ENCODE data around the gene SLCO2B1. TPM values are rescaled to one million over a fixed set of nuclear protein-coding genes. Genes with fewer than 3 reads are reported as not detected.

The SLCO2B1 gene
- total RNA-seq, 1 donor from 2014 or later, result 2.6 TPM

DNA sequence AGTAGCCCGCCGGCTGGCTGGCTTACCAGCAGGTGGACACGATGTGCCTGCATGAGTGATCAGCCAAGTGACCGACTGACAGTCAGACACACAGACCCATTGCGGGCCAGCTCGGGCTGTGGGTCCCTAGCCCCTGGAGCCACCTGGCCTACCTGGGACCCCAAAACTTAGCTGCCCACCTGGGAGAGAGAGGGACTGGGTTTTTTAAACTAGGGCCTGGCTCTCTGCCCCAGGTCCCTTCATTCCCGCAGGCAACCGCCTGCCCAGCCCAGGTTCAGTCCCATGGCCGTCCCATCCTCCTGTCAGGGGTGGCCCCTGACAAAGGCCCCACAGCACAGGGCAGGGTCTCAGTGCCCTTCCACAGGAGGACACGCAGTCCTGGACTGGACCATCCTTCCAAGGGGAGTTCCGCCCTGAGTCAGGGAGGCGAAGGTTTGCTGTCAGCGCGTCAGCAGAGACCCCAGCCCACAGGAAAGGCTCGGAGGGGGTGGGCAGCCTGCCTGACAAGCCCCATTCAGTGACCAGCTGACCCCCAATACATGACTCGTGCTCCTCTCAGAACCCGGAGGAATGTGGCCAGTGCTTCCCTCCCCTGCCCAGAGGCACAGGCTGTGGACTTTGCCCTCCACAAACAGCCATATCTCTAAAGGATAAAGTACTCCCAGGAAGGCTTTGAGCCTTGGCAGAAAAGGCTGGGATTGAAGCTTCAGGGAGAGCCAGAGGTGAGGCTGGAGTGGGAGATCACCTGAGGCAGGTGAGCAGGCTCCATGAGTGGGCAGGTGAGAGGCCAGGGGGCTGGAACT is 8.4 kb downstream of the SLCO2B1 start:
- Mint-ChIP-seq H3K4me3 (ENCODE audit: unreplicated experiment) (no peak overlapping the region), H3K36me3 (ENCODE audit: low read depth, unreplicated experiment) (peaks cover 1% of the 10 kb centered on the region), H3K27me3 (ENCODE audit: low read depth, unreplicated experiment) (peaks cover 43% of the 10 kb centered on the region), H3K27ac (ENCODE audit: unreplicated experiment) (no peak overlapping the region), H3K4me1 (ENCODE audit: low read depth, unreplicated experiment) (peaks cover 2% of the 10 kb centered on the region), H3K9me3 (ENCODE audit: unreplicated experiment) (peaks cover 22% of the 10 kb centered on the region)
- FAIRE-seq (no peak), DNase-seq (ENCODE audit: low read depth) (no peak)
- no peaks in the 10 kb centered on the region for H3K4me1 ChIP-seq (ENCODE audit: insufficient read depth, low read length)
- H4K20me1 ChIP-seq (ENCODE audit: insufficient read depth, low read length), result no peaks in the 10 kb centered on the region
- peaks cover 5% of the 10 kb centered on the region for H3K27me3 ChIP-seq (ENCODE audit: insufficient read depth, low read length)
- TF ChIP-seq CTCF (IDR thresholded peaks at IDR 0.05; ENCODE audit: insufficient read depth, low read depth, low read length) (no peak), EZH2 (IDR thresholded peaks at IDR 0.05; ENCODE audit: insufficient read depth, low read length) (no peak)
- peaks cover 4% of the 10 kb centered on the region for H3K9me3 ChIP-seq (ENCODE audit: insufficient read depth, low read depth, low read length)
- H3K4me3 ChIP-seq (ENCODE audit: insufficient read depth, low read depth, low read length), result no peak overlapping the region
- no peak overlapping the region for H2AFZ ChIP-seq (ENCODE audit: low read depth, low read length)
- no peak overlapping the region for H3K27ac ChIP-seq (ENCODE audit: low read depth, low read length)
- no peak overlapping the region for H3K4me2 ChIP-seq (ENCODE audit: low read length)
- no peak overlapping the region for H3K9ac ChIP-seq (ENCODE audit: low read length)
- H3K36me3 ChIP-seq (ENCODE audit: insufficient read depth, low read length), result no peaks in the 10 kb centered on the region
- no peaks in the 10 kb centered on the region for H3K79me2 ChIP-seq (ENCODE audit: insufficient read depth, low read length)

DNA sequence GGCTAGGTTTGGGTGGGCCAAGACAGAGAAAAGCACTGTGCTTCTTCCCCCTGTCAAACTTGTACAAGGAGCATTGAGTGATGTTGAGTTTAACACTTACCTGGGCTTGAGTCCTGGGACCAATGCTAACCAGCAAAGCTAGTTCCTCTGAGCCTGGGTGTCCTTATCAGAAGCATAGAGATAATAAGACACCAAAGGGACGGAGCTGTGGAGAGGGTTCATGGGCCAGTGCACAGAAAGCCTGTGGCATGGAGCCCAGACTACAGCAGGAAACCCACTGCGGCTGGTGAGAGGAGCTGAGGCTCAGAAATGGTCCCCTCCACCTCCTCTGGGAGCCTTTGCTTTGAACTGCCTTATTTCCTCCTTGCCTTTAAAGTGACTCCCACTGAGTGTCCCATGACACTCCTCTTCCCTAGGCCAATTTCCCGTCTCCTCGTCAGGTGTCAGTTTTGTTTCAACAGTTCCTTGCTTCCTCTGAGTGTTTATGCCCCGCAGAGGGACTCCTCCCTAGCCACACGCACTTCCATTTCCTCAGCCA is 9.4 kb downstream of the SLCO2B1 start:
- no peaks in the 10 kb centered on the region for H3K79me2 ChIP-seq (ENCODE audit: insufficient read depth, low read length)
- no peak overlapping the region for H3K27ac ChIP-seq (ENCODE audit: low read depth, low read length)
- Mint-ChIP-seq H3K4me1 (ENCODE audit: low read depth, unreplicated experiment) (peaks cover 2% of the 10 kb centered on the region), H3K27ac (ENCODE audit: unreplicated experiment) (no peak overlapping the region), H3K4me3 (ENCODE audit: unreplicated experiment) (no peak overlapping the region), H3K9me3 (ENCODE audit: unreplicated experiment) (peaks cover 22% of the 10 kb centered on the region), H3K27me3 (ENCODE audit: low read depth, unreplicated experiment) (peaks cover 41% of the 10 kb centered on the region), H3K36me3 (ENCODE audit: low read depth, unreplicated experiment) (peaks cover 1% of the 10 kb centered on the region)
- no peak for FAIRE-seq
- no peak for TF ChIP-seq CTCF (IDR thresholded peaks at IDR 0.05; ENCODE audit: insufficient read depth, low read depth, low read length)
- TF ChIP-seq EZH2 (IDR thresholded peaks at IDR 0.05; ENCODE audit: insufficient read depth, low read length), result no peak
- peaks cover 5% of the 10 kb centered on the region for H3K27me3 ChIP-seq (ENCODE audit: insufficient read depth, low read length)
- no peak overlapping the region for H3K9ac ChIP-seq (ENCODE audit: low read length)
- no peak overlapping the region for H3K4me3 ChIP-seq (ENCODE audit: insufficient read depth, low read depth, low read length)
- H3K9me3 ChIP-seq (ENCODE audit: insufficient read depth, low read depth, low read length), result peaks cover 4% of the 10 kb centered on the region
- H2AFZ ChIP-seq (ENCODE audit: low read depth, low read length), result no peak overlapping the region
- no peak overlapping the region for H3K4me2 ChIP-seq (ENCODE audit: low read length)
- H4K20me1 ChIP-seq (ENCODE audit: insufficient read depth, low read length), result no peaks in the 10 kb centered on the region
- DNase-seq (ENCODE audit: low read depth), result no peak
- no peaks in the 10 kb centered on the region for H3K4me1 ChIP-seq (ENCODE audit: insufficient read depth, low read length)
- H3K36me3 ChIP-seq (ENCODE audit: insufficient read depth, low read length), result no peaks in the 10 kb centered on the region

DNA sequence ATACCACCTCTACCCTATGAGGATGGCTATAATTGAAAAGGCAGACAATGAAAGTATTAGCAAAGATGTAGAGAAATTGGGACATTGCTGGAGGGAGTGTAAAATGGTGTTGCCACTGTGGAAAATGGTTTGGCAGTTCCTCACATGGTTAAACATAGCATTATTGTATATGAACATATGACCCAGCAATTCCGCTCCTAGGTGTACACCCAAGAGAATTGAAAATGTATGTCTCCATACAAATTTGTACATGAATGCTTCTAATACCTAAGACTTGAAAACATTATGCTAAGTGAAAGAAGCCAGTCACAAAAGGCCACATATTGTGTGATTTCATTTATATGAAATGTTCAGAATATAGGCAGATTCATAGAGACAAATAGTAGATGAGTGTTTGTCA is 10.0 kb downstream of the SLCO2B1 start:
- H3K4me1 Mint-ChIP-seq (ENCODE audit: low read depth, unreplicated experiment), result no peaks in the 10 kb centered on the region
- H3K9me3 ChIP-seq (ENCODE audit: insufficient read depth, low read depth, low read length), result peaks cover 4% of the 10 kb centered on the region

More for the DNA sequence above, 10.0 kb downstream of the SLCO2B1 start:
- Histone ChIP-seq H3K27me3 (ENCODE audit: insufficient read depth, low read length) (peaks cover 5% of the 10 kb centered on the region), H3K36me3 (ENCODE audit: insufficient read depth, low read length) (no peaks in the 10 kb centered on the region), H3K27ac (ENCODE audit: low read depth, low read length) (no peak overlapping the region), H3K79me2 (ENCODE audit: insufficient read depth, low read length) (no peaks in the 10 kb centered on the region), H3K9ac (ENCODE audit: low read length) (no peak overlapping the region), H2AFZ (ENCODE audit: low read depth, low read length) (no peak overlapping the region), H3K4me2 (ENCODE audit: low read length) (no peak overlapping the region), H4K20me1 (ENCODE audit: insufficient read depth, low read length) (no peaks in the 10 kb centered on the region), H3K4me1 (ENCODE audit: insufficient read depth, low read length) (no peaks in the 10 kb centered on the region), H3K4me3 (ENCODE audit: insufficient read depth, low read depth, low read length) (no peak overlapping the region)
- H3K9me3 Mint-ChIP-seq (ENCODE audit: unreplicated experiment), result peaks cover 22% of the 10 kb centered on the region
- H3K27ac Mint-ChIP-seq (ENCODE audit: unreplicated experiment), result no peak overlapping the region
- no peak for TF ChIP-seq CTCF (IDR thresholded peaks at IDR 0.05; ENCODE audit: insufficient read depth, low read depth, low read length)
- no peak for TF ChIP-seq EZH2 (IDR thresholded peaks at IDR 0.05; ENCODE audit: insufficient read depth, low read length)
- no peak overlapping the region for H3K4me3 Mint-ChIP-seq (ENCODE audit: unreplicated experiment)
- H3K27me3 Mint-ChIP-seq (ENCODE audit: low read depth, unreplicated experiment), result peaks cover 36% of the 10 kb centered on the region
- DNase-seq (ENCODE audit: low read depth) (no peak), FAIRE-seq (no peak)
- H3K36me3 Mint-ChIP-seq (ENCODE audit: low read depth, unreplicated experiment), result peaks cover 1% of the 10 kb centered on the region
